KG1 (cell line): Measurements from ENCODE around the gene SUMF2.
"Not testable (repeated sequence)": the region's sequence is repeated elsewhere in the genome, so short reads cannot be mapped to it uniquely, and the experiment has no call there.

Source experiments
- DNase-seq: peaks from one replicate; lab custom pipeline; 2025; lab: John Stamatoyannopoulos, UW

The SUMF2 gene

GRCh38 chr7:56063500-56063881 lies 595 bp upstream of the SUMF2 start:
- DNase-seq = no peak

DNA sequence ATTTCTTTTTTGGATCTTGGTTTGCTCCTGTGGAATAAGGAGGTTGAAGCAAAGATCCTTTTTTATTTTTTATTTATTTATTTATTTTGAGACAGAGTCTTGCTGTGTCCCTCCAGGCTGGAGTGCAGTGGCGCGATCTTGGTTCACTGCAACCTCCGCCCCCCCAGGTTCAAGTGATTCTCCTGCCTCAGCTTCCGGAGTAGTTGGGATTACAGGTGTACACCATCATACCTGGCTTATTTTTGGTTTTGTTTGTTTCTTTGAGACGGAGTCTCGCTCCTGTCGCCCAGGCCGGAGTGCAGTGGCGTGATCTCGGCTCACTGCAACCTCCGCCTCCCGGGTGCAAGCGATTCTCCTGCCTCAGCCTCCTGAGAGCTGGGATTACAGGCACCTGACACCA lies 2.3 kb downstream of the SUMF2 start:
- DNase-seq = not testable (repeated sequence)

- no peak for DNase-seq
Measured at GRCh38 chr7:56074371-56074791, 10.3 kb downstream of the SUMF2 start.

DNA sequence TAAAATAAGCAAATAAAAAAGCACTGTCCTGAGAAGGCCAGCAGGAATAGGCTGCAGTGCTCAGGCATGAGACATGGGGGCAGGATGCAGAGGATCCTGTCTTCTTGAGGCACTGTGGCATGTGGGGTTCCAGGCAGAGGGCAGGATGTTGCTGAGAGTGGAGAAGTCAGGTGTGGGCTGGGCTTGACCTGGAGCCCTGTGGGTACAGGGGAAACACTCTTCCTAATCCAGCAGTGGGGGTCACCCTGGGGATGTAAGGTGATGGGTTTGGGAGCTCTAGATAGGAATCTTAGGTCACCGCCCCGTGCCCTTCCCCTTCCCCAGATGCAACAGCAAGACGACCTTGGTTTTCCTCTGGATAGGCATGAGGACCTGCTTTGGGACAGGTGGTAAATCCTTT lies 13.6 kb downstream of the SUMF2 start:
- no peak for DNase-seq

DNA sequence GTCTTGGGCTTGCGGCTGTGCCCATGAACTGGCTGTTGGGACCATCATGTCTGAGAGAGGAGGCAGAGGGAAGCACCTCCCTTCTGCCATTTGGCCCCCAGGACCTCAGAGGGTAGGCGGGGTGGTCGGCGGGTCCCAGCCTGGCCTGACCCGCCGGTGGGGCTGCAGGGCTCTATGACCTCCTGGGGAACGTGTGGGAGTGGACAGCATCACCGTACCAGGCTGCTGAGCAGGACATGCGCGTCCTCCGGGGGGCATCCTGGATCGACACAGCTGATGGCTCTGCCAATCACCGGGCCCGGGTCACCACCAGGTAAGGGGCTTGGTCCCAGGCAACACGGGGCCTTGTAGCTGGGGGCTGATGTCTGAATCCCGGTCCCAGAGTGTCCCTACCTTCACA lies 14.1 kb downstream of the SUMF2 start:
- no peak for DNase-seq

DNA sequence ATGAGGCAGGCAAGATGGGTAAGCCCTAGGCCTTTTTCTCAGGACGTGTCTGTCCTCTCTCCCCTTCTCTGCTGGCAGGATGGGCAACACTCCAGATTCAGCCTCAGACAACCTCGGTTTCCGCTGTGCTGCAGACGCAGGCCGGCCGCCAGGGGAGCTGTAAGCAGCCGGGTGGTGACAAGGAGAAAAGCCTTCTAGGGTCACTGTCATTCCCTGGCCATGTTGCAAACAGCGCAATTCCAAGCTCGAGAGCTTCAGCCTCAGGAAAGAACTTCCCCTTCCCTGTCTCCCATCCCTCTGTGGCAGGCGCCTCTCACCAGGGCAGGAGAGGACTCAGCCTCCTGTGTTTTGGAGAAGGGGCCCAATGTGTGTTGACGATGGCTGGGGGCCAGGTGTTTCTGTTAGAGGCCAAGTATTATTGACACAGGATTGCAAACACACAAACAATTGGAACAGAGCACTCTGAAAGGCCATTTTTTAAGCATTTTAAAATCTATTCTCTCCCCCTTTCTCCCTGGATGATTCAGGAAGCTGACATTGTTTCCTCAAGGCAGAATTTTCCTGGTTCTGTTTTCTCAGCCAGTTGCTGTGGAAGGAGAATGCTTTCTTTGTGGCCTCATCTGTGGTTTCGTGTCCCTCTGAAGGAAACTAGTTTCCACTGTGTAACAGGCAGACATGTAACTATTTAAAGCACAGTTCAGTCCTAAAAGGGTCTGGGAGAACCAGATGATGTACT lies 15.5 kb downstream of the SUMF2 start:
- no peak for DNase-seq

DNA sequence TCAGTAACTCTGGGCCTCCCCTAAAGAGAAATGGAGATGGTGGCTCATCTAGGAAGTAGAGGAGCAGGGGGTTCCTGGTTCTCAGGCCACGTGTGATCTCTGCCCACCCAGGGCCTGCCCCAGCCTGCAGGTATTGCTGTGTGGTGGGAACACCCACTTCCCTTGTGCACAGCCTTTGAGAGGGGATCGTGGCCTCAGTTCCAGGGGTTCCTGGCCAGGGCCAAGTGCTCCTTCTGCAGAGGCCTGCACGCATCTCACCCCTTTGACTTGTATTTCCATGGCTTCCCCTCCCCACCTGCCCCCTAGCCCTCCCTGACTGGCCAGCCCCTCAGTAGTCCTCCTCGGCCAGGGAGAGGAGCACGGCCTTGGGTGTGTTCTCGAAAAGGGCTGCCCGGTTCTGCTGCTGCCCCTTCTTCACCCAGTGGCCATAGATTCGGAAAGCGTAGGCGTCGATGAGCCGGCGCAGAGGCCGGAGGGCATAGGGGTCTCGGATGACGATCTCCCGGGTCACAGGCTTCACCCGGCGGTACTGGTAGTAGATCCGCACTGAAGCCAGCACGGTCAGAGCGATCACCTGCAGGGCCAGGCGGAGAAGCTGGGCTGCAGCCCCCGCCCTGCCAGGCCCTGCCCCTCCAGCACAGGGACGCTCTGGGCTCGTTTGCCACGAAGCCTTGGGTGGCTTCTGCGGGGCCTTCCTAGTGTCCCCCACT lies 16.8 kb downstream of the SUMF2 start:
- not testable (repeated sequence) for DNase-seq

DNA sequence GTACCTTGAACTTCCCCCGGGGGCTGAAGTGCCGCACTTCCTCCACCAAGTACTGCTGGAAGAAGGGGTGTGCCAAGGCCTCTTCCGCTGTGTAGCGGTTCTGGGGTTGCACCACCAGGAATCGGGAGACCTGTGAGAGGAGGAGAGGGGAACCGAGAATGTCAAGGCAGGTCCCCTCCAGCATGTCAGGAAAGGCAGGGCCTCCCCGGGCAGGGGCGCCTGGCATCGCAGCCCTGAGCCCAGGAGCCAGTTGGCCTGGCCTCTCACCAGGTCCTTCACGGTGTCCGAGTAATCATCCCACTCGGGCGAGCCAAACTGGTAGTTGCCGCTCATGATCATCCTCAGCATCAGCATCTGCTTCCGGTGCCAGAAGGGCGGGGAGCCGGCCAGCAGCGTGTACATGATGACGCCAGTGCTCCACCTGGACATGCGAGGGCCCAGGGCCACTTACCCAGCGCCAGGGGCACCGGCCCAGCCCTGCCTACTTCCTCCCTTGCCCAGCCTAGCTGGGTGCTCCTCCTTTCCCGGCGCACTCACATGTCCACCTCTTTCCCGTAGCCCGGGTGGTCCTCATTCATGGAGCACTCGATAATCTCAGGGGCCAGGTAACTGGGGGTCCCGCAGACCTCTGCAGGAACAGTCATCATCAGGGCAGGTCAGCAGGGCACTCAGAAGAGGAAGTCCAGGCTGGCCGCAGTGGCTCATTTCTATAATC lies 17.7 kb downstream of the SUMF2 start:
- no peak for DNase-seq

DNA sequence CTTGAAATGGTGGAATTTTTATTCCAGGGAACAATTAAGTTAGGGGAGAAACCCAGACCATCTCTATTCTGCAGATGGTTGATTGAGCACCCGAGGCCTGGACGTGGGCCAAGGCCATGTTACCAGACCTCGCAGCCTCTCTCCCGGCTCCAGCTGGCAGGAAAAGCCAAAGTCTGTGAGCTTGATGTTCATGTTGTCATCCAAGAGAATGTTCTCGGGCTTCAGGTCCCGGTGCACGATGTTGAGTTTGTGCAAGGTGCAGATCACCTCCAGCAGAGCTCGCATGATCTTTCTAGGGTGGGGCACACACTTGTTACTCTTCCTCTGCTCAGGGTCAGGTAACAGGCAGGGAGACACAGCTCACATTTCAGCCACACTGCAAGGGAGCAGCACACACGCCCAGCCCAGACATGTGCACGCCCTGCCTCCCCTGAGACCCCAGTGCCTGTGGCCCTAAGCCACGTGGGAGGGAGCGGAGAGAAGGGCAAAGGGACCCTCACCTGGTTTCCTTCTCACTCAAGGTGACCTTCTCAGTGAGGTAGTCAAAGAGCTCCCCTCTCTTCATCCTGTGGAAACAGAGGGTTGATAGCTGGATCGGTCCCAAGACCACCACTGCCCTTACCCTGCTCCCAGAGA lies 19.2 kb downstream of the SUMF2 start:
- DNase-seq = no peak

DNA sequence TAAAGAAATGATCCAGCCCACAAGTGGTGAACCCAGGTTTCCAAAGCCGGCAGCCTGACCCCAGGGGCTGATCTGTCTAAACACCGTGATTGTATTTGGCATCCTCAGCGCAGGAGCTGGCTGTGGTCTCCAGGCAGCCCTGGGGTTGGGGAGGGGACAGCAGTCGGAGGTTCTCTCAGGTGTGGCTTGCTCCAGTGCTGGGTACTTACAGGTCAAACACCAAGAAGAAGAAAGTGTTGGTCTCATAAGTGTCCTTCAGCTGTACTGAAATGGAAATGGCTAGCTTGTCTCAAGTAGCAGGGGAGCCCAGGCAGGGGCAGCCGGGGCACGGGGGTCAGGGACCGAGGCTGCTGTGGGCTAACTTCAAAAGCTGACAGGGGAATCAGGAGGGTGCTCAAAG lies 22.7 kb downstream of the SUMF2 start:
- DNase-seq = no peak

DNA sequence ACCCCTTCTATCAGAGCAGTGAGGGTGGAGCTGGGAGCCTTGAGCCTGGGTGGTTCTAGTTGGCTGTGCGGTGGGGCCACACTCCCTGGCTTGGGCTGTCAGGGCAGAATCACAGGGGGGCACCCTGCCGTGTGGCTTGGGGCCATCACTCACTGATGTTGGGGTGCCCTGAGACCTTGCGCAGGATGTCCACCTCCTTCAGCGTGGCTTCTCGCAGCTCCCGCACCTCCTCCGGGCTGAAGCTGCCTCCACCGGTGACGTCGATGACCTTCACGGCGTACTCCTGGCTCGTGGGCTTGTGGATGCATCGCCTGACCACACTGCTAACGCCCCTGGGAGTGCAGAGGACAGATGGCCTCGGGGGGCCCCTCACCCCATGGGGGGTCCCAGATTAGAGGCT lies 23.4 kb downstream of the SUMF2 start:
- no peak for DNase-seq

- no peak for DNase-seq
Measured at GRCh38 chr7:56091591-56091990, 27.5 kb downstream of the SUMF2 start.

GRCh38 chr7:56092388-56092787 lies 28.3 kb downstream of the SUMF2 start:
- DNase-seq = not testable (repeated sequence)

- DNase-seq = no peak
Measured at GRCh38 chr7:56092789-56093531, 28.9 kb downstream of the SUMF2 start, which contains the start of gene PHKG1. Gene PHKG1, minus strand, starts transcription at chr7:56092952. Its CDS starts 4,011 bp downstream, at chr7:56088941.

- DNase-seq = no peak
Measured at GRCh38 chr7:56097700-56098099, 33.6 kb downstream of the SUMF2 start.

- DNase-seq = not testable (repeated sequence)
Measured at GRCh38 chr7:56098187-56099008, 34.3 kb downstream of the SUMF2 start.

DNA sequence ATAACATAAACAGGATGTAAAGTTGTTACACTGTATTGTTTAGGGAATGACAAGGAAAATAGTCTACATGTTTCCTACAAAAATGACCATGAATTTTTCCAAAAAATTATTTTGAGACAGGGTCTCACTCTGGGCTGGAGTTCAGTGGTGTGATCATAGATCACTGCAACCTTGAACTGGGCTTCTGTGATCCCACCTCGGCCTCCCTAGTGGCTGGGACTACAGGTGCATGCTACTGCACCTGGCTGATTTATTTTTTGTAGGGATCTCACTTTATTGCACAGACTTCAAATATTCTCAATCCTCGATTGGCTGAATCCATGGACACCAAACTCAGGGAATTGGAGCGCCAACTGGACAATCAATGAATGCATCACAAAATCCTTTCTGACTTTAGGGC lies 35.6 kb downstream of the SUMF2 start:
- DNase-seq = no peak

GRCh38 chr7:56104138-56104537 lies 40.1 kb downstream of the SUMF2 start:
- not testable (repeated sequence) for DNase-seq

GRCh38 chr7:56105508-56105907 lies 41.4 kb downstream of the SUMF2 start:
- DNase-seq = no peak
